Subcutaneous abdominal adipose tissue (tissue), 5 donors: ENCODE measurements around the gene ANXA2.

Experiments
- H3K27ac ChIP-seq: one replicate; pipeline ENCODE4 v1.7.0; 2013; ENCODE audit warnings: low read depth, mild to moderate bottlenecking, inconsistent platforms, low read length, moderate library complexity
- H3K27me3 ChIP-seq, 5 donors: one replicate each; pipeline ENCODE4 v1.7.0; 2013; ENCODE audit warnings: low read length in 5 of 5, inconsistent platforms in 1 of 5; ENCODE audit not compliant: control insufficient read depth in 5 of 5, insufficient read depth in 4 of 5
- H3K36me3 ChIP-seq, 5 donors: one replicate each; pipeline ENCODE4 v1.7.0; 2013; ENCODE audit warnings: low read length in 5 of 5; ENCODE audit not compliant: control insufficient read depth in 5 of 5, insufficient read depth in 5 of 5
- H3K4me1 ChIP-seq, 5 donors: one replicate each; pipeline ENCODE4 v1.7.0; 2013; ENCODE audit warnings: low read length in 5 of 5, mild to moderate bottlenecking in 3 of 5, moderate library complexity in 1 of 5; ENCODE audit not compliant: control insufficient read depth in 5 of 5, insufficient read depth in 5 of 5
- H3K4me3 ChIP-seq, 5 donors: one replicate each; pipeline ENCODE4 v1.7.0; 2013; ENCODE audit warnings: low read length in 5 of 5, low read depth in 1 of 5
- H3K9ac ChIP-seq, 5 donors: one replicate each; pipeline ENCODE4 v1.7.0; 2013; ENCODE audit warnings: low read length in 5 of 5, mild to moderate bottlenecking in 4 of 5, moderate library complexity in 3 of 5
- H3K9me3 ChIP-seq, 5 donors: one replicate each; pipeline ENCODE4 v1.7.0; 2013; ENCODE audit warnings: low read length in 5 of 5; ENCODE audit not compliant: control insufficient read depth in 5 of 5
- donor health status: healthy.
- donor health status: healthy.
- donor health status: healthy.
- donor health status: healthy.
- donor health status: healthy.

The ANXA2 gene

DNA sequence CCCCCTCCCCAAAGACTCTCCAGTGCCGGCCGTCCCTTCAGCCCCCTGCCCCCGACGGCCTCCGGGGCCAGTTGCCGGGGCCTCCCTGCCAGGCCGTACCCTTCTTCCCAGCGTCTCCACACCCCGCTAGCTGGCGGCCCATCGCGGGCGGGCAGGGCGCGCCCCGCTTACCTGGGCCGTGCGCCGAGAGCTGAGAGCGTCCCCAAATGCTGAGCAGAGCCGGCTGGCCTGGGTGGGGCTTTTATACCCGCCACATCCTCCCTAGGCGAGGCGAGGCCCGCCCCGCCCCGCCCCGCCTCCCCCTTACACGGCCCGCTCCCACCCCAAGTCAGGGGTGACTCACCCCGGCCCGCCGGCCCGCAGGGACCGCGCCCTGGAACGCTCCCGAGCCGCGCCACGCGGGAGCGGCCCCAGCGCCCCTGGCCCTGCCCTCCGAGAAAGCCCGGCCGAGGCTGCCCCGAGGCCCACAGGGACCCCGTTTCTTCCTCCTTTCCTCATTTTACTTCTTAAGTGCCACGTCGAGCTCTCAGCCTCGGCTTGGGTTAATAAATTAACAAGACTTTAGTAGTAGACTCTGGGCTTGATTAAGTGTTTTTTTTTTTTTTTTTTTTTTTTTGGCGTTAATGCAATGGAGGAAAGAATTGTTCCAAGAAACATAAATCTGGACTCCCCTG is at the start of gene ANXA2:
TSS of gene ANXA2 (minus strand) at position 215 of the 674 bp plus-strand sequence. CDS start 11,911 bp downstream, outside the sequence.
- Histone ChIP-seq H3K4me3 (peak within 1 kb of the TSS; percentile 81 to 98 (median 92)), H3K9ac (peak within 1 kb of the TSS; percentile 76 to 99 (median 92)), H3K27me3 (no peaks in the 10 kb centered on the region), H3K4me1 (peaks cover 25 to 60% (median 56%) of the 10 kb centered on the region in 5 donors), H3K9me3 (no peaks in the 10 kb centered on the region), H3K36me3 (peaks cover 7 to 24% (median 12%) of the 10 kb centered on the region in 5 donors), H3K27ac (peak within 1 kb of the TSS; percentile 99)

DNA sequence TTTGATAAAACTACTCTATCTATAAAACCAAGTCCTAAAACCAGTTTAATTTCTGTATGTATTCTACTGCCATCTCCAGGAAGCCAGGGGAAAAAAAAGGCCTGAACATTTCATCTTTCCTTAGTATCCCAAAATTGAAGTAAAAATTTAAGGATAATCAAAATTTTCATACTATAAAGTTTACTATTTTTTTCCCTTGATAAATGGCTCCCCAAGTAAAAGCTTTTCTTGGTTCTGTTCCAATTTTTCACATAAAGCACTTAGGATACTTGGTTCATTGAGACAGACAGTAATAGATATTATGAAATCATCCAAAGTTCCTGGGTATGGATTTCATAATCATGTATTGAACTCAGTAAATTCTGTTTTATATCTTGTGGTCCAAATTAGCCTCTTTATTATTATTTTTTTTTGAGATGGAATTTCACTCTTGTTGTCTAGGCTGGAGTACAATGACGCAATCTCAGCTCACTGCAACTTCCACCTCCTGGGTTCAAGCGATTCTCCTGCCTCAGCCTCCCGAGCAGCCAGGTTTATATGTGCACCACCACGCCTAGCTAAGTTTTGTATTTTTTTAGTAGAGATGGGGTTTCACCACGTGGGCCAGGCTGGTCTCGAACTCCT is 46.6 kb upstream of the ANXA2 start:
- H3K9me3 ChIP-seq = no peaks in the 10 kb centered on the region
- no peak overlapping the region for H3K27ac ChIP-seq
- H3K27me3 ChIP-seq = no peaks in the 10 kb centered on the region
- H3K9ac ChIP-seq = no peak overlapping the region
- H3K4me1 ChIP-seq = peaks cover 0 to 6% (median 0%) of the 10 kb centered on the region in 5 donors
- peaks cover 15 to 29% (median 19%) of the 10 kb centered on the region in 5 donors for H3K36me3 ChIP-seq
- H3K4me3 ChIP-seq = no peak overlapping the region

DNA sequence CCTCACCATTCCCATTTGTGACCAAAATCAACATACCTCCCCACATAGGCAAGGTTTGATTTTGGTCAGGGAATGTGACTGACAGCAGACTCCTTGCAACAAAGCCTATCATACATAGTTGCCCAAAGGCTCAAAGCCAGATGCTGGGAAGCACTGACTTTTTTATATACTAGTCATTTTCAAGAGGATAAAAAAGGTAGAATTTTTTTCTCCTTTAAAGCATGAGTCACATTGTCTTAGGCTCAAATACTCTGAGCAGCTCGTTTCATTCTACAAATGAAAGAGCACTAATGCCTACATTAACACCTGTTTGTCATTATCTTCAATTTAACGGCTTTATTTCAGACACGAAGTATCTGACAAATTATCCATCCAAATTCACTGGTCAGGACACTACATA is 45.0 kb upstream of the ANXA2 start:
- Histone ChIP-seq H3K27ac (no peak overlapping the region), H3K9me3 (no peaks in the 10 kb centered on the region), H3K27me3 (no peaks in the 10 kb centered on the region), H3K9ac (no peak overlapping the region), H3K4me1 (peaks cover 0 to 6% (median 0%) of the 10 kb centered on the region in 5 donors), H3K36me3 (peaks cover 6 to 23% (median 15%) of the 10 kb centered on the region in 5 donors), H3K4me3 (no peak overlapping the region)

DNA sequence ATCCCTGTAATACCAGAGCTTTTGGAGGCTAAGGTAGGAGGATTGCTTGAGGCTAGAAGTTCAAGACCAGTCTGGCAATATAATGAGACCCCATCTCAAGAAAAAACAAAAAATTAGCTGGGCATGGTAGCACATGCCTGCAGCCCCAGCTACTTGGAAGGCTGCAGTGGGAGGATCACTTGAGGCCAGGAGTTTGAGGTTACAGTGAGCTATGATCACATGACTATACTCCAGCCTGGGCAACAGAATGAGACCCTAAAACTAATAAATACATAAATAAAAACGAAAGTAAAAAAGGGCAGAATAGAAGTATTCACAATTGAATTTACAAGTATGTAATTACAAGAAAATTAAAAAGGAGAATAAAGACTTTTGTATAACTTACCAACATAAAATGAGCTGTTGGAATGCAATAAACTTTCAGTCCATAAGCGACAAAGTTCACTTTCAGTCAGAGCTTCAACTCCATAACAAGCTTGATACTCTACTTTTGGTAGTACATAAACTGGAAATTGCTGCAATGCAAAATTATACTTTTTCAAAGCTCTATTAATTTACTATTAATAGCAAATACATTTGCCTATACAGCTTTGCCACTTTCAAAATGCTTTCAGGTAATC is 44.4 kb upstream of the ANXA2 start:
- Histone ChIP-seq H3K36me3 (peaks cover 6 to 20% (median 14%) of the 10 kb centered on the region in 5 donors), H3K9ac (no peak overlapping the region), H3K4me3 (no peak overlapping the region), H3K27me3 (no peaks in the 10 kb centered on the region), H3K27ac (no peak overlapping the region), H3K4me1 (peaks cover 0 to 6% (median 0%) of the 10 kb centered on the region in 5 donors), H3K9me3 (no peaks in the 10 kb centered on the region)

DNA sequence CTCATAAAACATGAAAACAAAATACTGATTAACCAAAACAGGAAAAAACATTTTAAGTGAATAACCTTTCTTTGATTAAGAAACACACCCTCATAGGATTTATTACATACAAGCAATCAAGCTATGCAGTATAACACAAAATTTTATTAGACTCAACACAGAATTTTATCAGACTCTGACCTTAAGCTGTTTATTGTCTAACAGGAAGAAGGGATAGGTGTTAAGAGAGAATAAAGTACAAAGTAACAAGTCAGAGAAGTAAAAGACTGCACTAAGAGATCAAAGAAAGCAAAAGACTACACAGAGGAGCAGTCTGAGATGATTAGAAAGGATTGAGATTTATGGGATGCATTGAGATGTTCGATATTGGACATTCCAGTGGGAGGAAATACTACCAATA is 43.5 kb upstream of the ANXA2 start:
- Histone ChIP-seq H3K9me3 (no peaks in the 10 kb centered on the region), H3K4me1 (peaks cover 0 to 6% (median 0%) of the 10 kb centered on the region in 5 donors), H3K36me3 (peaks cover 6 to 20% (median 14%) of the 10 kb centered on the region in 5 donors), H3K4me3 (no peak overlapping the region), H3K27ac (no peak overlapping the region), H3K27me3 (no peaks in the 10 kb centered on the region), H3K9ac (no peak overlapping the region)

DNA sequence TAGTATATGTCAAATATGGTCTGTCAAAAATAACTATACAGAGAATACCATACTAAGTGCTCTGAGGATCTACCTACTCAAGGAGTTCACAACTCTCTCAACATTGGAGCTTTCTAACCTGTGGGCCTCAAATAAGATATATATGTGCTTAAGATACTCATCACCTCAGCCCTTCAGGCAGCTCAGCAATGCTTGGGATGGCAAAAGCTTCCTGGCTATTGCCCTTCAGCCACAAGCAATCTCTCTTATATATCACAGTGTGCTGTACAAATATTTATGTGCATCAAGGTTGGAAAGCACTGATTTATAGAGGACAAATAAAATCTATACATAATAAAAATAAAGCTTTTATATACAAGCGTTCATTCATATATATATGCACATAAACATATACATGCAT is 40.9 kb upstream of the ANXA2 start:
- Histone ChIP-seq H3K4me3 (no peak overlapping the region), H3K9ac (no peak overlapping the region), H3K36me3 (peaks cover 17 to 28% (median 27%) of the 10 kb centered on the region in 5 donors), H3K27ac (no peak overlapping the region), H3K4me1 (no peaks in the 10 kb centered on the region), H3K27me3 (no peaks in the 10 kb centered on the region), H3K9me3 (no peaks in the 10 kb centered on the region)

DNA sequence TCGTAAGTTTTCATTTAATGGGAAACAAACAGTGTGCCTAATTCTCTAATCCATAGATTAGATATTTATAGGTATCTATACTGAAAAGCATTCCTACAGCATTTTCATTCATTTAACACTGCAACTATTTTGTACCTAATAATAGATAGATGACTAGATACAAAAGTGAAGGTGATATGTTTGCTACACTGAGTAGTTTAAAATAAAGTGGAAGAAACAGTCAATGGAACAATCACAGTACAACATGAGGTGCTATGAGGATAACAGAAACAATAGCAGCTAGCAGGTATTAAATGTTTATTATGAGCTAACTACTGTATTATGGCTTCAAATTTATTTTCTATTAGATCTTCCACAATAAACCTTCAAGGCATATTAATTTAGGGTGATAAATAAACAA is 31.1 kb upstream of the ANXA2 start:
- Histone ChIP-seq H3K4me3 (no peak overlapping the region), H3K27me3 (no peaks in the 10 kb centered on the region), H3K27ac (no peak overlapping the region), H3K9ac (no peak overlapping the region), H3K9me3 (no peaks in the 10 kb centered on the region), H3K36me3 (peaks cover 9 to 24% (median 14%) of the 10 kb centered on the region in 5 donors), H3K4me1 (peaks cover 0 to 4% (median 0%) of the 10 kb centered on the region in 5 donors)

DNA sequence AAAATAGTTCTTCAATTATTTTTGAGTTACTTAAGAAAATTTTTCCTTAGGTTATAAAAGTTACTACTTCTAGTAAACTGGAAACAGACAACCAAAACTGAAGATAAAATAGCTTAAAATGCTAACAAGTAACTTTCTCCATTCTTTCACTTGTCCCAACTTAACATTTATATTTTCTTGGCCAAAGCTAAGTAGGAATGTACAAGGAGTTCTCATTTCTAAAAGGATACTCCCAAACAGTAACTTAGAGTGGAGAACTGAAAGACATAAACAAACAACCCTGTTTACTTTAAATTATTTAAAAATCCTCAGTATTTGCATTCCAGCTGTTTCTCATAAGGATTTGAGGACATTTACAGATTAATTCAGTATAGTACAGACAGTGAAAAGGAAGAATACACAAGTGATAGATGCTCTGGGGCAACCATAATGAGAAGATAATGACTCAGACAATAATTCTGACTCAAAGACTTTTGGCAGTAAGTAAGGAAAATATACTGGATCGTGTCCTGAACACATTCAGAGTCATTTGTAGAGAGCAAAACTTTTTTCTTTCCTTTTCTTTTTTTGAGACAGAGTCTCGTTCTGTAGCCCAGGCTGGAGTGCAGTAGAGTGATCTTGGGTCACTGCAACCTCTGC is 29.2 kb upstream of the ANXA2 start:
- H3K36me3 ChIP-seq = peaks cover 9 to 24% (median 12%) of the 10 kb centered on the region in 5 donors
- H3K4me3 ChIP-seq = no peak overlapping the region
- peak overlapping the region; percentile 20 for H3K27ac ChIP-seq
- peaks cover 0 to 11% (median 4%) of the 10 kb centered on the region in 5 donors for H3K4me1 ChIP-seq
- H3K27me3 ChIP-seq = no peaks in the 10 kb centered on the region
- H3K9ac ChIP-seq = no peak overlapping the region
- no peaks in the 10 kb centered on the region for H3K9me3 ChIP-seq

DNA sequence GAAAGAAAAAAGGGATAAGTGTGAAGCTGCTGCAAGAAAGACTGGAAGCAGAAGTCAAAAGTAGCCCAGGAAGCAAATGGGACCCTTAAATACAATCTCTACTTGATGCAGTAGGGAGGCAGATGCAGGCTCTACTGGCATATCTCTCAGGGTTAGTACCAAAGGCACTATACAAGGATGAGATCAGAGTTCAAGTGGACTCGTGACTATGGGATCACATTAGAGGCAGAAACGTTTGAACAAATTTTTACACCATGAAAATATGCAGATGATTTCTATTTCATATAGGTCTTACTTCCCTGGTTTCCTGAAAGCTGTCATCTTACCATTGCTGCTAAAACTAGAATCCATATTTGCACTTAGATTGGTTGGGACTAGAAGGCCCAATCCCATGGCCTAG is 27.7 kb upstream of the ANXA2 start:
- Histone ChIP-seq H3K9ac (no peak overlapping the region), H3K9me3 (no peaks in the 10 kb centered on the region), H3K4me1 (peaks cover 0 to 11% (median 4%) of the 10 kb centered on the region in 5 donors), H3K27ac (no peak overlapping the region), H3K27me3 (no peaks in the 10 kb centered on the region), H3K36me3 (peaks cover 5 to 19% (median 6%) of the 10 kb centered on the region in 5 donors), H3K4me3 (no peak overlapping the region)
